Neural progenitor cell (in vitro differentiated cells): ENCODE data around the gene BMS1.

Experiments
- CTCF ChIP-seq: fragments of 200-600 bp; sonication (generic); IDR thresholded peaks from 2 replicates; pipeline ENCODE4 v1.5.1; 2017; ENCODE audit warnings: antibody characterized with exemption, mild to moderate bottlenecking
- EZH2 ChIP-seq: fragments of 200-600 bp; sonication (generic); IDR thresholded peaks from 2 replicates; pipeline ENCODE4 v1.6.1; 2017; ENCODE audit warnings: antibody characterized with exemption, mild to moderate bottlenecking, moderate library complexity

GRCh38 chr10:42864575-42864974 lies 82.0 kb downstream of the BMS1 start:
- TF ChIP-seq CTCF (peak; percentile 47), EZH2 (no peak)
